GM18498 (cell line): ENCODE data around the gene ACCS.

Experiments
- ATAC-seq: cut with Tn5 transposase; IDR thresholded peaks from one replicate; pipeline ENCODE4 v1.9.1; 2021; ENCODE audit warnings: mild to moderate bottlenecking, moderate library complexity; ENCODE audit not compliant: unreplicated experiment

ACCS gene, protein sequence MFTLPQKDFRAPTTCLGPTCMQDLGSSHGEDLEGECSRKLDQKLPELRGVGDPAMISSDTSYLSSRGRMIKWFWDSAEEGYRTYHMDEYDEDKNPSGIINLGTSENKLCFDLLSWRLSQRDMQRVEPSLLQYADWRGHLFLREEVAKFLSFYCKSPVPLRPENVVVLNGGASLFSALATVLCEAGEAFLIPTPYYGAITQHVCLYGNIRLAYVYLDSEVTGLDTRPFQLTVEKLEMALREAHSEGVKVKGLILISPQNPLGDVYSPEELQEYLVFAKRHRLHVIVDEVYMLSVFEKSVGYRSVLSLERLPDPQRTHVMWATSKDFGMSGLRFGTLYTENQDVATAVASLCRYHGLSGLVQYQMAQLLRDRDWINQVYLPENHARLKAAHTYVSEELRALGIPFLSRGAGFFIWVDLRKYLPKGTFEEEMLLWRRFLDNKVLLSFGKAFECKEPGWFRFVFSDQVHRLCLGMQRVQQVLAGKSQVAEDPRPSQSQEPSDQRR

DNA sequence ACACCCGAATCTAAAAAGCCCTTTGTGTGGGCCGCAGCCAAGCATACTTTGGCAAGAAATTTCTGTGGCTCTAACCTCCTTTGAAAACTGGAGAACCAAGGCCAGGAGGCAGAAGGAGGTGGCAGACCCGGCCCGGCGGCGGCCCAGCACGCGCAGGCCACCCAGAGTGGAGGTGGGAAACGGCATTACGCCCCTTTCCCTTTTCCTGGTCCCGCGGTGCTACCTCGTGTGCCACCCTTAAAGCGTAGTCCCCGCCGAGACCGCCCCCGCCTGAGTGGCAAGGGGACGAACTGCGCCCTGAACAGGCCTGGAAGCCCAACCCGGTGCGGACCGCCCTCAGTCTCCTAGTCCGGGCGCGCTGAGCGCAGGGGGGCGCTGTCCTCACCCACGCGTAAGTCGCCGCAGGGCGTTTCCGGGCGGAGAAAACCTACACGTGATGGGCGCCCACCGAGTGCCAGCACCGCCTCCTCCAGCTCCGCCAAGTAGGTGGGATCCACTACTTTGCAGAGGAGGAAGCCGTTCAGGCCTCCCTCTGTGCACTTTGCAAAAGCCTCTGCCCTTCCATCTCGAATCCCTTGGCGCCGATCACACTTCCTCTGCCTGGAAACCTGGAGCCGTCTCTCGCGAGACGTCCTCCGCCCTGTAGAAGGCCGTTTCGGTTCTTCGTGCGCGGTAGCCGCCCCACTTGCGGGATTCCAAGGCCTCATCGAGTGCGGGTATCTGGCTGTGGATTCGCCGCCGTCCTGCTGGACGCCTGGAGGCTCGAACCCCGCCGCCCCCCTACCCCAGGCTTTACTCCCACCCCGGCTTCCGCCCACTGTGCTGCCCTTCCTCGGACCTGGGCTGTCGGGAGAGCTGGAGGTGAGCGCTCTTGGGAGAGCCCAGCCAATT lies at the start of gene ACCS:
Gene ACCS, plus strand, starts transcription at position 430 of the 891 bp plus-strand sequence. CDS start 1,358 bp downstream, outside the sequence.
- peak; percentile 99 for ATAC-seq

- no peak for ATAC-seq
These were observed 49.3 kb upstream of the ACCS start for GRCh38 chr11:44016546-44017442.

DNA sequence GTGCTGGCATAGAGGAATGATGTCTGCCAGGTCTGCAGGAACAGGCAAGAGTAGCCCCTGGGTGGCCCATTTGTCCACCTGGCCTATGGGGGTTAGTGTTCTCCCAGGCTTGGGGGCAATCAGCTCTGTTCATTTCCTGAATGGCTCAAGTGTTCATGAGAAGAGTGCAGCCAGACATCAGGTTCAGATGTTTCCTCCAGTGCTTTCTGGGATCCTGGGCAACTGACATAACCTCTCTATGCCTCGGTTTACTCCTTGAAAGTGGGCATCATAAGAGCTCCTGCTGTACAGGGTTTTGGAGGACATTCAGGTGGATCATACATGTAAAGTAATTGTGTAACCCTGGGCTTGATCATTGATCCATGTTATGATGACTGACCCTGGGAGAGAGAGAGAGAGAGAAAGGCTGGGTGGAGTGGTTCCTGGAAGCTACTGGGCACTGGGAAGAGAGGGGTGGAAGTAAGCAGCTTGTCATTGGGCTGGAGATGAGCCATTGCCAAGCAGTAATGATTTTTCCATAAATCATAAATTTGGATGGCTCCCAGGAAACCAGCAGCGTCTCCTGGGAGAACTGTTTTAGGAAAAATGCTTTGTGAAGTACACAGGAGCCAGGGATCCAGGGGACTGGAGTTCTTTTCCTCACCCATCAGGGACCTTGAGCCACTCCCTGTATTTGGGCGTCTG lies 48.5 kb upstream of the ACCS start:
- no peak for ATAC-seq

GRCh38 chr11:44018127-44018521 lies 47.9 kb upstream of the ACCS start:
- no peak for ATAC-seq

- ATAC-seq: no peak
These were observed 47.2 kb upstream of the ACCS start for GRCh38 chr11:44018829-44019228.

DNA sequence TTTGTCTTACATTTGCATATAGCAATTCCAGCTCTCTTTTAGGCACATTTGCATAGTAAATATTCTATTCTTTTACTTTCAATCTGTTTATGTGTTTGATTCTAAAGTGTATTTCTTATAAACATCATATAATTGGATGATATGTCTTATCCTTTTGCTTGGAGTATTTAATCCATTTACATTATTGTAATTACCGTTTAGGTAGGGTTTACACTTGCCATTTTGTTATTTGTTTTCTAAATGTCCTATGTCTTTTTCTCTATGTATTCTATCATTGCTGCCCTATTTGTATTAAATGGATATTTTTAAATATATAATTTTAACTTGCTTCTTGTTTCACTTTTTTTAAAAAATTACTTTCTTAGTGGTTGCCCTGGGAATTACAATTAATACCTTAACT lies 41.1 kb upstream of the ACCS start:
- no peak for ATAC-seq

DNA sequence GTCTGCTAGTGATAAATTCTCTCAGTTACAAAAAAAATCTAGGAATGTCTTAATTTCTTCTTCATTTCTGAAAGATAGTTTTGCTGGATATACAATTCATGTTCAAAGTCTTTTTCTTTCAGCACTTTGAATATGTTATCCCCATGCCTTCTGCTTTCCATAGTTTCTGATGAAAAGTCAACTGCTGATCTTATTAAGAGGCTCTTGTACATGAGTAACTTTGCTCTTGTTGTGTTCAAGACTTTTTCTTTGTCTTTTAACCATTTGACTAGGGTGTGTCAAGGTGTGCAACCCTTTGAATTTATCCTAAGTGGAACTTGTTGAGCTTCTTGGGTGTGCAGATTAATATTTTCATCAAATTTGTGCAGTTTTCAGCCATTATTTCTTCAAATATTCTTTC lies 40.3 kb upstream of the ACCS start:
- no peak for ATAC-seq

DNA sequence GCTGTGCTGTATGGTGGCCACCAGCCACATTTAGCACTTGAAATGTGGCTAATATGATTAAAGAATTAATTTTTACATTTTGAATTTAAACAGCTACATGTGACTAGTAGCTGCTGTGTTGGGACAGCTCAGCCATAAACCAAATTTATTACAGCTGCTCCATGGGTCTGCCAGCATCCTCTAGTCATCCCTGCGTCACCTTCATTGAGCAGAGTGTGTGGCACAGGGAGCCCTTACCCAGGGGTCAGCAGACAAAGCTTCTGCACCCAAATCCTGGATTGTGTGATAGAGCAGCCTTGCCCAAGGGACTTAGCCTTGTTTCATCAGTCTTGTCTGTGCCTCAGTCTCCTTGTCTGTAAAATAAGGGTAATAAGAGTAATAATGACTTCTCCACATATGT lies 37.7 kb upstream of the ACCS start:
- no peak for ATAC-seq

GRCh38 chr11:44028816-44029506 lies 37.1 kb upstream of the ACCS start:
- ATAC-seq: no peak

DNA sequence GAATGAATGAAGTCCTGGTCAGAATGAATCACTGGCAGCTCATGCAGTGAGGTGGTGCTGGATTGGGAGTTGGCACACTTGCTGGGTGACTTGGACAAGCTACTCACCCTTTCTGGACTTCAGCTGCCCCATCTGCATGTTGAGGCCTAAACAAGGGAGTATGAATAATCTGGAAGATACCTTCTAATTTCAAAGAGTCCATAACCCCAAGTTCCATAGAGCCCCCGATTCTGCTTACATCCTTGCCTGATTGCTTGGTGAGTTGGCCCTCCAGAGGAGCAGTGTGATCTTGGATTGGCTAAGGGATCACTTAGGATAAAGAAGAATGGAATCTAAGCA lies 36.6 kb upstream of the ACCS start:
- ATAC-seq: no peak

- ATAC-seq: no peak
These were observed 35.8 kb upstream of the ACCS start for GRCh38 chr11:44029977-44030911.

DNA sequence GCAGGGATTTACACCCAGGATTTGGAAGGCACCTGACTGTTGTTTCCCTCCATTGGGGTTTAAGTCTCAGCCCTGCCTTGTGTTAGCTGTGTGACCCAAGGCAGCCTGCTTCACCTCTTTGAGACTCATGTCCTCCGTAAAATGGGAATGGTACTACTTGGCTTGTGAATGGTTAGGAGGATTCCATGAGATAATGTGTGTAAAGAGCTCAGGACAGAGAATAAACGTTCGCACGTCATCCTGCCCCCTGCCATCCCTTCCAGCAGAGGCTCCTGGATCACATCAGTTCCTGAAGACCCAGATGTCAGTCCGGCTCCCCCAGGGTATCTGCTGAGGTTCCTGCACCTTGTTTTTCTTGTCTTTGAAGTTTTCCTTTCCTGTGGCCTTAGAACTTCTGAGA lies 35.1 kb upstream of the ACCS start:
- ATAC-seq: no peak

DNA sequence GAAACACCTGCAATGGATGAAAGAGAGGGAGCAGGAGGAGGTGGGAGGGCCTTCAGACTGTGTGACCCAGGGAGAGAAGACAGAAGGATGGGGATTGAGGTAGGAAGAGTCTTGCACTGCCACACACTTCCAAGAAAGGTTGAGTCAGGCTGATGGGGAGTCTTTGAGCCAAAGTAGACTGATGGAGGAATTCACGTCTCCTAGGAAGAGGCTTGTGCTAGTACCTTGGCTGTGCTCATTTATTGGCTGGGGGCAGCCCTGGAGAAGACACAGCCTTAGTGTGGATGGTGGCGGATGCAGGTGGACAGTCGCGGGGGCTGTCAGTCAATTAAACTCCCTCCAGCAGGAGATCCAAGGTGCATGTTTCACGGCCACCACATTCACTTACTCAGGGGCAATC lies 34.5 kb upstream of the ACCS start:
- ATAC-seq: no peak

GRCh38 chr11:44032299-44033085 lies 33.6 kb upstream of the ACCS start:
- no peak for ATAC-seq

DNA sequence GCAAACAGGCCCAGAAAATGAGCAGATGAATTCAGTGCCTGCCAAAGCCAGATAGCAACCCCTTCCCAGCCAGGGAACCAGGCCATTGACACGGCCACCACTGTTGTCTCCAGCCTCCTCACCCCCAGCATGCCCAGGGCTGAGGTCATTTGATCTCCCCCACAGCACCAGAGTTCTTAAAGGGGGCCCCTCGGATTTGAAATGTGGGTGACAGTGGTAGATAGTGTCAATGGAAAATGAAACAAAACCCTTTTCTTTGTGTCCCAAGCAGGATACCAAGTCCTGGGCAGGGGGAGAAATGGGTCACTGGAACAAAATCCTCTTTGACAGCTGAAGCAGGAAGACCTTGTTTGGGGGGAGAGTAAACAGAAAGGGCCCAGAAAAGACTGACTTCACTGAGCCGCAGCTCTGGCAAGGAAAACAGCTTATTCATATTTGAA lies 32.6 kb upstream of the ACCS start:
- ATAC-seq: no peak

- ATAC-seq: no peak
These were observed 32.2 kb upstream of the ACCS start for GRCh38 chr11:44033856-44034255.

DNA sequence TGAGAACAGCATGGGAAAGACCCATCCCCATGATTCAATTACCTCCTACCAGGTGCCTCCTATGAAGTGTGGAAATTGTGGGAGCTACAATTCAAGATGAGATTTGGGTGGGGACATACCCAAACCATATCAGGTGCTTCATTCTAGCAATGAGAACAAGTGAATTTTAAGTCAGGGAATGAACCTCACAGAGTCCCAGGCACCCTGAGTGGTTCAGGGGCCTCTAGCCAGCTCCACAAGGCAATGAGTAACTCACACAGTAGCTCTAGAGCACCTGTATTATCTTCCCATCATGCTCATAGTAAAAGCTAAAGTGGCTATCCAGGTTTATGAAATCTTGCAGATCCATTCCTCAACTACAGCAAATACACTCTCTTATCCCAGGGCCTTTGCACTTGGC lies 31.4 kb upstream of the ACCS start:
- ATAC-seq: no peak
